ENCODE data around the gene UNC93A. TPM values are rescaled to one million over a fixed set of nuclear protein-coding genes. Genes with fewer than 3 reads are reported as not detected.
"Not testable (repeated sequence)": the region's sequence is repeated elsewhere in the genome, so short reads cannot be mapped to it uniquely, and the experiment has no call there.

Gene UNC93A
- total RNA-seq, 1 donor from 2014 or later: not detected

- TF ChIP-seq, protein P1, sequence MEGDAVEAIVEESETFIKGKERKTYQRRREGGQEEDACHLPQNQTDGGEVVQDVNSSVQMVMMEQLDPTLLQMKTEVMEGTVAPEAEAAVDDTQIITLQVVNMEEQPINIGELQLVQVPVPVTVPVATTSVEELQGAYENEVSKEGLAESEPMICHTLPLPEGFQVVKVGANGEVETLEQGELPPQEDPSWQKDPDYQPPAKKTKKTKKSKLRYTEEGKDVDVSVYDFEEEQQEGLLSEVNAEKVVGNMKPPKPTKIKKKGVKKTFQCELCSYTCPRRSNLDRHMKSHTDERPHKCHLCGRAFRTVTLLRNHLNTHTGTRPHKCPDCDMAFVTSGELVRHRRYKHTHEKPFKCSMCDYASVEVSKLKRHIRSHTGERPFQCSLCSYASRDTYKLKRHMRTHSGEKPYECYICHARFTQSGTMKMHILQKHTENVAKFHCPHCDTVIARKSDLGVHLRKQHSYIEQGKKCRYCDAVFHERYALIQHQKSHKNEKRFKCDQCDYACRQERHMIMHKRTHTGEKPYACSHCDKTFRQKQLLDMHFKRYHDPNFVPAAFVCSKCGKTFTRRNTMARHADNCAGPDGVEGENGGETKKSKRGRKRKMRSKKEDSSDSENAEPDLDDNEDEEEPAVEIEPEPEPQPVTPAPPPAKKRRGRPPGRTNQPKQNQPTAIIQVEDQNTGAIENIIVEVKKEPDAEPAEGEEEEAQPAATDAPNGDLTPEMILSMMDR (IDR thresholded peaks at IDR 0.05; ENCODE audit: unreplicated experiment): no peak
- no peak for DNase-seq (ENCODE audit: low spot score)
- Mint-ChIP-seq H3K4me3 (ENCODE audit: unreplicated experiment) (no peak overlapping the region), H3K4me1 (ENCODE audit: unreplicated experiment) (peaks cover 44% of the 10 kb centered on the region), H3K27me3 (ENCODE audit: unreplicated experiment) (peaks cover 2% of the 10 kb centered on the region), H3K36me3 (ENCODE audit: low read depth, unreplicated experiment) (no peaks in the 10 kb centered on the region), H3K9me3 (ENCODE audit: unreplicated experiment) (no peaks in the 10 kb centered on the region), H3K27ac (ENCODE audit: unreplicated experiment) (no peak overlapping the region)
These were observed 18.3 kb upstream of the UNC93A start for GRCh38 chr6:167272696-167273379.

GRCh38 chr6:167274270-167274669 is 16.8 kb upstream of the UNC93A start:
- Mint-ChIP-seq H3K4me3 (ENCODE audit: unreplicated experiment) (no peak overlapping the region), H3K36me3 (ENCODE audit: low read depth, unreplicated experiment) (no peaks in the 10 kb centered on the region), H3K27me3 (ENCODE audit: unreplicated experiment) (peaks cover 2% of the 10 kb centered on the region), H3K27ac (ENCODE audit: unreplicated experiment) (peak overlapping the region; percentile 4), H3K9me3 (ENCODE audit: unreplicated experiment) (no peaks in the 10 kb centered on the region), H3K4me1 (ENCODE audit: unreplicated experiment) (peaks cover 56% of the 10 kb centered on the region)
- TF ChIP-seq, protein P1 (IDR thresholded peaks at IDR 0.05; ENCODE audit: unreplicated experiment): no peak
- no peak for DNase-seq (ENCODE audit: low spot score)

- no peak overlapping the region for H3K4me3 Mint-ChIP-seq (ENCODE audit: unreplicated experiment)
- no peak overlapping the region for H3K27ac Mint-ChIP-seq (ENCODE audit: unreplicated experiment)
- no peaks in the 10 kb centered on the region for H3K36me3 Mint-ChIP-seq (ENCODE audit: low read depth, unreplicated experiment)
- no peak for DNase-seq (ENCODE audit: low spot score)
- H3K4me1 Mint-ChIP-seq (ENCODE audit: unreplicated experiment): peaks cover 56% of the 10 kb centered on the region
- TF ChIP-seq, protein P1 (IDR thresholded peaks at IDR 0.05; ENCODE audit: unreplicated experiment): no peak
- no peaks in the 10 kb centered on the region for H3K9me3 Mint-ChIP-seq (ENCODE audit: unreplicated experiment)
- H3K27me3 Mint-ChIP-seq (ENCODE audit: unreplicated experiment): peaks cover 2% of the 10 kb centered on the region
These were observed 16.1 kb upstream of the UNC93A start for GRCh38 chr6:167275001-167275400.

DNA sequence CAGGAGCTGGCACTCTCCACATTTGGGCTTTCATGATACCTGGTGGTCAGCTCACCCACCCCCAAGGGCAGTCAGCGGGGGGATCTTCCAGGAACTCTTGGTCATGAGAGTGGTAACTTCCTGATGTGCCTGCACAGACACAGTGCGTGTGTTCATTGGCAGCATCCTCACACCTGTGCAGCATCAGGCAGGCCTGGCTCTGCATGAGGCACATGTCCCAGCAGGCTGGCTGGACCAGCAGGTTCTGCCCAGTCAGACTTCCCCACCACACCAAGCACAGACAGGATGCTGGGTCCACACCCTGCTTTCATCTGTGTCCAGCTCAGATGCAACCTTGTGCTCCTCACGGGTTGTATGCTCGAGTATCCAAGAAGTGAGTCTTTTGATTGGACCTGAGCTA is 15.7 kb upstream of the UNC93A start:
- Mint-ChIP-seq H3K27me3 (ENCODE audit: unreplicated experiment) (peaks cover 2% of the 10 kb centered on the region), H3K4me1 (ENCODE audit: unreplicated experiment) (peaks cover 54% of the 10 kb centered on the region), H3K27ac (ENCODE audit: unreplicated experiment) (no peak overlapping the region), H3K36me3 (ENCODE audit: low read depth, unreplicated experiment) (no peaks in the 10 kb centered on the region), H3K4me3 (ENCODE audit: unreplicated experiment) (no peak overlapping the region), H3K9me3 (ENCODE audit: unreplicated experiment) (no peaks in the 10 kb centered on the region)
- TF ChIP-seq, protein P1 (IDR thresholded peaks at IDR 0.05; ENCODE audit: unreplicated experiment): no peak
- DNase-seq (ENCODE audit: low spot score): no peak

DNA sequence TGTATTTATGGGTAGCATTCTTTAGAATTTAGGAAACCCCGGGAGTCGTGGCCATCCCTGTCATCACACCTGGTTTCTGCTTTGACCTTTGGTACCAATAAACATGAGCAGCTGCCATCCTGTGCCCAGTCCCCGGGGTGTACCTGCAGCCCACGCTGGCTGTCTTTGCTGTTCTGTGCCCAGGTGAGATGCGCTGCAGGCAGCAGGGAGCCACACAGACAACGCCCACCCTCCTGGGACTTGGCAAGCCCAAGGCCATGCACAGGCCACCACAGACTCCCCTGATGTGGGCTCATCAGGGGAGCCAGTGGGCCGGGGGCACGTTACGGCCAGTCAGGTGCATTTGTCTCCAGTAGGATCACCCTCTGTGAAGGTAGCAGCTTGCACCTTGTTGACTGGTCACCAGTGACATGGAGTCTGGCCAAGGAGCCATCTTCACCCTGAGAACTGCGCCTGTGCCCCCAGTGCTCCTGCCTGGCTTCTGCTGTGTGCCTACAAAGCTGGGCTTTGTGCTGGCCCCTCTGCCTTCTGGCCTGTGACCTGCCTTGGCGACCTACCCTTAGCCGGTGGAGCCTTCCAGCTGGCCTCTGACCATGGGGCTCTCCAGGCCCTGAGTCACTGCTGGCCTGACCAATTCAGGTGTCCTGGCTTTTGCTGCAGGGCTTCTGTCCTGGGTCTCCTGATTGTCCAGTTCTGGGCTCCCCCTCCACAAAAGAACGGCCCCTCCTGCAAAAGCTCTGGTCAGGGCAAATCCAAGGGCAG is 14.2 kb upstream of the UNC93A start:
- Mint-ChIP-seq H3K27ac (ENCODE audit: unreplicated experiment) (no peak overlapping the region), H3K9me3 (ENCODE audit: unreplicated experiment) (no peaks in the 10 kb centered on the region), H3K36me3 (ENCODE audit: low read depth, unreplicated experiment) (peaks cover 3% of the 10 kb centered on the region), H3K4me3 (ENCODE audit: unreplicated experiment) (no peak overlapping the region), H3K27me3 (ENCODE audit: unreplicated experiment) (no peaks in the 10 kb centered on the region), H3K4me1 (ENCODE audit: unreplicated experiment) (peaks cover 58% of the 10 kb centered on the region)
- TF ChIP-seq, protein P1 (IDR thresholded peaks at IDR 0.05; ENCODE audit: unreplicated experiment): no peak
- DNase-seq (ENCODE audit: low spot score): no peak

DNA sequence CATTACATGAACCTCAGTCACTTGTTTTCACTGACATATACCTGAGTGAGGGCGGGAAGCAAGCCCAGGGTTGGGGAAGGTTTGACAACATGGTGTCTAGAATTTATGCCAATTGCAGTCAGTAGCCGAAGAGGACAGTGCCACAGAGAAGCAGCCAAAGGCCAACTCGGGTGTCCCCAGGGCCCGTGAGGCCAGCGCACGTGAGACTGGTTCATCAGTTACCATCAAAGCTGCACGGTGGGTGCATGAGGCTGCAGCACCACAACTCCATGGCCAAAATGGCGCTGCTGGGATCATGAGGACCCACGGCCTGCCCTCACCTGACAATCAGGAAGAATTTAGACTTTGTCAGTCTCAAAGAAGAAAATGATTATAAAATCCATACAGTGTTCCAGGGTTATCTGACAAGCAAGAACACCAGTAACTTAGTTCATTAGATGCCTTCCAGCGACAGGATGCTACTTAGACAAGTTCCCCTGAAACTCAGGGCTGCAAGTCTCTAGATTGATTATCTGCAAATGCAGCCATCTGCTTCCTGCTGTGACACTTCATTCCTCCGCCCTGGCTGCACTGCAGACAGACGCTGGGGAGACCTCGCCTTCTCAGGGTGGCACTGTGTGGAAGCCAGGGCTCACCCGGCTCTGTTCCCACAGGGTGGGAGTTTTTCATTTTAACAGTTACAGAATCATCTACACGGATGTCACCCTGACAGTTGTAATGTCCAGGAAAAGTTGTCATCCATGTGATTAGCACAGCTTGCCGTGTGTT is 12.8 kb upstream of the UNC93A start:
- H3K27ac Mint-ChIP-seq (ENCODE audit: unreplicated experiment): peak overlapping the region; percentile 38
- H3K4me1 Mint-ChIP-seq (ENCODE audit: unreplicated experiment): peaks cover 46% of the 10 kb centered on the region

More for the DNA sequence above, 12.8 kb upstream of the UNC93A start:
- DNase-seq (ENCODE audit: low spot score); H3K36me3 Mint-ChIP-seq (ENCODE audit: low read depth, unreplicated experiment); H3K27me3 Mint-ChIP-seq (ENCODE audit: unreplicated experiment); H3K9me3 Mint-ChIP-seq (ENCODE audit: unreplicated experiment); H3K4me3 Mint-ChIP-seq (ENCODE audit: unreplicated experiment): not testable (repeated sequence)

Data from endothelial cell (in vitro differentiated cells).